GM21423 (cell line): ENCODE measurements around the gene CFAP69.
"Not testable (repeated sequence)": the region's sequence is repeated elsewhere in the genome, so short reads cannot be mapped to it uniquely, and the experiment has no call there.

Experiments used
- ATAC-seq: cut with Tn5 transposase; IDR thresholded peaks from one replicate; pipeline ENCODE4 v1.9.1; 2021; ENCODE audit warnings: mild to moderate bottlenecking, moderate library complexity; ENCODE audit not compliant: unreplicated experiment

Gene CFAP69

GRCh38 chr7:90334926-90335325 is 90.0 kb downstream of the CFAP69 start:
- ATAC-seq: not testable (repeated sequence)

GRCh38 chr7:90337106-90337505 is 92.1 kb downstream of the CFAP69 start:
- no peak for ATAC-seq

- ATAC-seq: no peak
Measured at GRCh38 chr7:90345016-90345415, 100.0 kb downstream of the CFAP69 start.

- ATAC-seq: peak; percentile 4
Measured at GRCh38 chr7:90345595-90346335, 100.8 kb downstream of the CFAP69 start.

GRCh38 chr7:90346336-90347125 is 101.6 kb downstream of the CFAP69 start, which contains the start of gene GTPBP10:
Gene GTPBP10 (plus strand): TSS chr7:90346716. CDS start chr7:90346742, 26 bp downstream.
- peak; percentile 97 for ATAC-seq

- ATAC-seq: no peak
Measured at GRCh38 chr7:90347759-90348158, 102.8 kb downstream of the CFAP69 start.

GRCh38 chr7:90349305-90349704 is 104.3 kb downstream of the CFAP69 start:
- no peak for ATAC-seq

- not testable (repeated sequence) for ATAC-seq
Measured at GRCh38 chr7:90350032-90350431, 105.1 kb downstream of the CFAP69 start.

- no peak for ATAC-seq
Measured at GRCh38 chr7:90351987-90352386, 107.0 kb downstream of the CFAP69 start.
